WTC11 (cell line): ENCODE results near the gene C1QTNF1.

Experiments
- ATF1 ChIP-seq: sonication (generic); formaldehyde crosslinking; IDR thresholded peaks from 2 replicates; pipeline ENCODE4 v1.8.1; 2023; ENCODE audit warnings: mild to moderate bottlenecking, moderate library complexity, missing genetic modification reagents
- CREM ChIP-seq: sonication (generic); formaldehyde crosslinking; IDR thresholded peaks from 2 replicates; pipeline ENCODE4 v1.8.1; 2022; ENCODE audit warnings: mild to moderate bottlenecking, missing genetic modification reagents, moderate library complexity
- JUN ChIP-seq: sonication (generic); formaldehyde crosslinking; IDR thresholded peaks from 2 replicates; pipeline ENCODE4 v1.8.0; 2023; ENCODE audit warnings: mild to moderate bottlenecking, missing genetic modification reagents
- SP1 ChIP-seq: sonication (generic); formaldehyde crosslinking; conservative IDR thresholded peaks from 2 replicates; pipeline ENCODE4 v1.8.1; 2022; ENCODE audit warnings: missing genetic modification reagents
- TEAD4 ChIP-seq: sonication (generic); formaldehyde crosslinking; IDR thresholded peaks from 2 replicates; pipeline ENCODE4 v1.8.0; 2022; ENCODE audit warnings: mild to moderate bottlenecking, missing genetic modification reagents
- TP53 ChIP-seq: sonication (generic); formaldehyde crosslinking; IDR thresholded peaks from 2 replicates; pipeline ENCODE4 v1.8.1; 2023; ENCODE audit warnings: mild to moderate bottlenecking, missing genetic modification reagents
- ZNF121 ChIP-seq: sonication (generic); formaldehyde crosslinking; IDR thresholded peaks from 2 replicates; pipeline ENCODE4 v1.8.0; 2023; ENCODE audit warnings: missing genetic modification reagents
- TF ChIP-seq, protein P1 (sequence below): fragments of 200-600 bp; IDR thresholded peaks from 2 replicates; pipeline ENCODE4 v1.8.0; 2022; ENCODE audit warnings: antibody characterized with exemption
- TF ChIP-seq, protein P2 (sequence below): sonication (generic); formaldehyde crosslinking; IDR thresholded peaks from 2 replicates; pipeline ENCODE4 v1.8.0; 2023; ENCODE audit warnings: mild to moderate bottlenecking, missing genetic modification reagents
- TF ChIP-seq, protein P3 (sequence below): sonication (generic); formaldehyde crosslinking; conservative IDR thresholded peaks from 2 replicates; pipeline ENCODE4 v1.8.1; 2022; ENCODE audit warnings: mild to moderate bottlenecking, missing genetic modification reagents
- TF ChIP-seq, protein P4 (sequence below): sonication (generic); formaldehyde crosslinking; IDR thresholded peaks from 2 replicates; pipeline ENCODE4 v1.8.0; 2022; ENCODE audit warnings: mild to moderate bottlenecking, missing genetic modification reagents
- TF ChIP-seq, protein P5 (sequence below): sonication (generic); formaldehyde crosslinking; IDR thresholded peaks from 2 replicates; pipeline ENCODE4 v1.8.1; 2023; ENCODE audit warnings: mild to moderate bottlenecking, missing genetic modification reagents, moderate library complexity

DNA sequence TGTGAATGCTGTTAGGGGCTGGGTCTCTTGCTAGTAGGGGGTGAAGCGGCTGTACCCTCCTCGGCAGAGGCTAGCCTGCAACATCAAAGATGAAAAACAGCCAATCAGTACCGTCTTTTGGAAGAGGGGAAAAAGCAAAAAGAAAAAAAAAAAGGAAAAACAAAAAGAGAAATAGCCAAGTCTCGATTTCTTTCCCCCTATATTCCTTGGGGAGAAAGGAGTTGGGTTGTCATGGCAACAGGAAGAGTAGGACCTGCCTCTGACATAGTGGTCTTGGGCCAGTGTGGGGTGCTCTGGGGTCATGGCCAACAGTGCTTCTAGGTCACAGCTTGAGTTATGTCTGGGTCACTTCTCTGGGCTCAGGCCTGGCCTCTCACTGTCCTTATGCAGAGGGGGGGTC is 68.6 kb downstream of the C1QTNF1 start:
- TF ChIP-seq, protein P1, sequence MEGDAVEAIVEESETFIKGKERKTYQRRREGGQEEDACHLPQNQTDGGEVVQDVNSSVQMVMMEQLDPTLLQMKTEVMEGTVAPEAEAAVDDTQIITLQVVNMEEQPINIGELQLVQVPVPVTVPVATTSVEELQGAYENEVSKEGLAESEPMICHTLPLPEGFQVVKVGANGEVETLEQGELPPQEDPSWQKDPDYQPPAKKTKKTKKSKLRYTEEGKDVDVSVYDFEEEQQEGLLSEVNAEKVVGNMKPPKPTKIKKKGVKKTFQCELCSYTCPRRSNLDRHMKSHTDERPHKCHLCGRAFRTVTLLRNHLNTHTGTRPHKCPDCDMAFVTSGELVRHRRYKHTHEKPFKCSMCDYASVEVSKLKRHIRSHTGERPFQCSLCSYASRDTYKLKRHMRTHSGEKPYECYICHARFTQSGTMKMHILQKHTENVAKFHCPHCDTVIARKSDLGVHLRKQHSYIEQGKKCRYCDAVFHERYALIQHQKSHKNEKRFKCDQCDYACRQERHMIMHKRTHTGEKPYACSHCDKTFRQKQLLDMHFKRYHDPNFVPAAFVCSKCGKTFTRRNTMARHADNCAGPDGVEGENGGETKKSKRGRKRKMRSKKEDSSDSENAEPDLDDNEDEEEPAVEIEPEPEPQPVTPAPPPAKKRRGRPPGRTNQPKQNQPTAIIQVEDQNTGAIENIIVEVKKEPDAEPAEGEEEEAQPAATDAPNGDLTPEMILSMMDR, result no peak
- TF ChIP-seq TP53 (no peak), CREM (CRISPR knock-in tag) (no peak), TEAD4 (no peak), ZNF121 (CRISPR knock-in tag) (no peak), ATF1 (CRISPR knock-in tag) (no peak), JUN (CRISPR knock-in tag) (no peak), SP1 (CRISPR knock-in tag) (no peak)
- TF ChIP-seq, protein P2, sequence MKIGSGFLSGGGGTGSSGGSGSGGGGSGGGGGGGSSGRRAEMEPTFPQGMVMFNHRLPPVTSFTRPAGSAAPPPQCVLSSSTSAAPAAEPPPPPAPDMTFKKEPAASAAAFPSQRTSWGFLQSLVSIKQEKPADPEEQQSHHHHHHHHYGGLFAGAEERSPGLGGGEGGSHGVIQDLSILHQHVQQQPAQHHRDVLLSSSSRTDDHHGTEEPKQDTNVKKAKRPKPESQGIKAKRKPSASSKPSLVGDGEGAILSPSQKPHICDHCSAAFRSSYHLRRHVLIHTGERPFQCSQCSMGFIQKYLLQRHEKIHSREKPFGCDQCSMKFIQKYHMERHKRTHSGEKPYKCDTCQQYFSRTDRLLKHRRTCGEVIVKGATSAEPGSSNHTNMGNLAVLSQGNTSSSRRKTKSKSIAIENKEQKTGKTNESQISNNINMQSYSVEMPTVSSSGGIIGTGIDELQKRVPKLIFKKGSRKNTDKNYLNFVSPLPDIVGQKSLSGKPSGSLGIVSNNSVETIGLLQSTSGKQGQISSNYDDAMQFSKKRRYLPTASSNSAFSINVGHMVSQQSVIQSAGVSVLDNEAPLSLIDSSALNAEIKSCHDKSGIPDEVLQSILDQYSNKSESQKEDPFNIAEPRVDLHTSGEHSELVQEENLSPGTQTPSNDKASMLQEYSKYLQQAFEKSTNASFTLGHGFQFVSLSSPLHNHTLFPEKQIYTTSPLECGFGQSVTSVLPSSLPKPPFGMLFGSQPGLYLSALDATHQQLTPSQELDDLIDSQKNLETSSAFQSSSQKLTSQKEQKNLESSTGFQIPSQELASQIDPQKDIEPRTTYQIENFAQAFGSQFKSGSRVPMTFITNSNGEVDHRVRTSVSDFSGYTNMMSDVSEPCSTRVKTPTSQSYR (CRISPR knock-in tag), result no peak
- TF ChIP-seq, protein P3, sequence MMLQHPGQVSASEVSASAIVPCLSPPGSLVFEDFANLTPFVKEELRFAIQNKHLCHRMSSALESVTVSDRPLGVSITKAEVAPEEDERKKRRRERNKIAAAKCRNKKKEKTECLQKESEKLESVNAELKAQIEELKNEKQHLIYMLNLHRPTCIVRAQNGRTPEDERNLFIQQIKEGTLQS, result no peak
- TF ChIP-seq, protein P4, sequence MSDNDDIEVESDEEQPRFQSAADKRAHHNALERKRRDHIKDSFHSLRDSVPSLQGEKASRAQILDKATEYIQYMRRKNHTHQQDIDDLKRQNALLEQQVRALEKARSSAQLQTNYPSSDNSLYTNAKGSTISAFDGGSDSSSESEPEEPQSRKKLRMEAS, result no peak
- TF ChIP-seq, protein P5, sequence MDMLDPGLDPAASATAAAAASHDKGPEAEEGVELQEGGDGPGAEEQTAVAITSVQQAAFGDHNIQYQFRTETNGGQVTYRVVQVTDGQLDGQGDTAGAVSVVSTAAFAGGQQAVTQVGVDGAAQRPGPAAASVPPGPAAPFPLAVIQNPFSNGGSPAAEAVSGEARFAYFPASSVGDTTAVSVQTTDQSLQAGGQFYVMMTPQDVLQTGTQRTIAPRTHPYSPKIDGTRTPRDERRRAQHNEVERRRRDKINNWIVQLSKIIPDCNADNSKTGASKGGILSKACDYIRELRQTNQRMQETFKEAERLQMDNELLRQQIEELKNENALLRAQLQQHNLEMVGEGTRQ (CRISPR knock-in tag), result no peak
